Activated naive CD4-positive, alpha-beta T cell treated with anti-CD3 and anti-CD28 coated beads for 36 hours (primary cell): ENCODE measurements around the gene AKIRIN2. TPM values are rescaled to one million over a fixed set of nuclear protein-coding genes. Genes with fewer than 3 reads are reported as not detected.

Source experiments
- CTCF ChIA-PET: fragments of 350-600 bp; sonication (Branson Sonifier 250); formaldehyde crosslinking; loops from one replicate; lab custom pipeline; 2021; ENCODE audit warnings: antibody characterized with exemption; lab: Charles Lee
- DNase-seq: peaks from one replicate; pipeline ENCODE4 v3.0.0-alpha.2; 2020
- H3K27ac Mint-ChIP-seq: one replicate; pipeline ENCODE4 v1.8.0; 2021; ENCODE audit warnings: mild to moderate bottlenecking, mixed read lengths
- H3K27me3 Mint-ChIP-seq: one replicate; pipeline ENCODE4 v1.8.0; 2021; ENCODE audit warnings: low read depth, mixed read lengths
- H3K36me3 Mint-ChIP-seq: one replicate; pipeline ENCODE4 v1.8.0; 2021; ENCODE audit warnings: low read depth, mixed read lengths
- H3K4me1 Mint-ChIP-seq: one replicate; pipeline ENCODE4 v1.8.0; 2021; ENCODE audit warnings: low read depth, mixed read lengths
- H3K4me3 Mint-ChIP-seq: one replicate; pipeline ENCODE4 v1.8.0; 2021; ENCODE audit warnings: mild to moderate bottlenecking, moderate library complexity, mixed read lengths
- H3K9me3 Mint-ChIP-seq: one replicate; pipeline ENCODE4 v1.8.0; 2021; ENCODE audit warnings: mixed read lengths
- intact Hi-C: fragments of 100-400 bp; cut with micrococcal nuclease; formaldehyde crosslinking; loops from one replicate; pipeline ENCODE4 v1.15.1; 2023
- total RNA-seq, 2 experiments: library from RNA; stranded (reverse); gene quantifications; one replicate each; pipeline ENCODE4 v1.2.3, GENCODE V29; 2021

The AKIRIN2 gene
- total RNA-seq, 2 experiments from 2014 or later, result 47.6 to 49.8 TPM

- Mint-ChIP-seq H3K27me3 (no peaks in the 10 kb centered on the region), H3K4me3 (no peak overlapping the region), H3K36me3 (peaks cover 25% of the 10 kb centered on the region), H3K27ac (no peak overlapping the region), H3K9me3 (no peaks in the 10 kb centered on the region), H3K4me1 (no peaks in the 10 kb centered on the region)
- CTCF ChIA-PET, result interaction anchor here (1.0 kb wide), 1 partner anchor 17 kb away, joined by 3 read pairs; no protein-coding TSS in a partner anchor
- intact Hi-C loops, result no loop called here
- DNase-seq, result no peak
Measured at GRCh38 chr6:87636315-87636714, 65.7 kb downstream of the AKIRIN2 start.

GRCh38 chr6:87633851-87634250 is 68.2 kb downstream of the AKIRIN2 start:
- peaks cover 27% of the 10 kb centered on the region for H3K36me3 Mint-ChIP-seq
- no peaks in the 10 kb centered on the region for H3K27me3 Mint-ChIP-seq
- DNase-seq, result no peak
- no peaks in the 10 kb centered on the region for H3K9me3 Mint-ChIP-seq
- intact Hi-C loops, result no loop called here
- H3K4me1 Mint-ChIP-seq, result no peaks in the 10 kb centered on the region
- H3K27ac Mint-ChIP-seq, result no peak overlapping the region
- CTCF ChIA-PET, result no interaction called here
- no peak overlapping the region for H3K4me3 Mint-ChIP-seq

GRCh38 chr6:87630746-87631145 is 71.3 kb downstream of the AKIRIN2 start:
- Mint-ChIP-seq H3K36me3 (peaks cover 24% of the 10 kb centered on the region), H3K4me1 (no peaks in the 10 kb centered on the region), H3K27ac (no peak overlapping the region), H3K9me3 (no peaks in the 10 kb centered on the region), H3K4me3 (no peak overlapping the region), H3K27me3 (no peaks in the 10 kb centered on the region)
- no peak for DNase-seq
- intact Hi-C loops, result no loop called here
- CTCF ChIA-PET, result no interaction called here

GRCh38 chr6:87628881-87629280 is 73.2 kb downstream of the AKIRIN2 start:
- intact Hi-C loops, result no loop called here
- CTCF ChIA-PET, result interaction anchor here (0.6 to 1.1 kb wide), 2 partner anchors 8 to 159 kb away, joined by 3 read pairs; no protein-coding TSS in a partner anchor
- no peak overlapping the region for H3K4me3 Mint-ChIP-seq

GRCh38 chr6:87628424-87628823 is 73.6 kb downstream of the AKIRIN2 start:
- H3K4me3 Mint-ChIP-seq, result no peak overlapping the region
- CTCF ChIA-PET, result interaction anchor here (0.6 to 1.1 kb wide), 2 partner anchors 9 to 160 kb away, joined by 3 read pairs; no protein-coding TSS in a partner anchor
- no peak for DNase-seq
- H3K27me3 Mint-ChIP-seq, result no peaks in the 10 kb centered on the region
- peaks cover 33% of the 10 kb centered on the region for H3K36me3 Mint-ChIP-seq
- no peaks in the 10 kb centered on the region for H3K4me1 Mint-ChIP-seq
- intact Hi-C loops, result no loop called here
- H3K9me3 Mint-ChIP-seq, result no peaks in the 10 kb centered on the region
- no peak overlapping the region for H3K27ac Mint-ChIP-seq

More at GRCh38 chr6:87628881-87629280, 73.2 kb downstream of the AKIRIN2 start:
- DNase-seq, result no peak
- Mint-ChIP-seq H3K4me1 (no peaks in the 10 kb centered on the region), H3K27me3 (no peaks in the 10 kb centered on the region), H3K9me3 (no peaks in the 10 kb centered on the region), H3K27ac (no peak overlapping the region), H3K36me3 (peaks cover 30% of the 10 kb centered on the region)

Other genes starting within 250 kb of the AKIRIN2 start
- gene SLC35A1, start 229.3 kb downstream of the AKIRIN2 start, total RNA-seq, result 1 to 10 TPM; 6.7 to 6.8 TPM
- gene RARS2, start 112.2 kb downstream of the AKIRIN2 start, total RNA-seq, result 10 to 100 TPM; 15.9 to 17.4 TPM
- 10 to 100 TPM; 33.8 to 36.1 TPM for gene ORC3, start 112.1 kb downstream of the AKIRIN2 start, total RNA-seq